ENCODE measurements around the gene AOC3.
"Not testable (repeated sequence)": the region's sequence is repeated elsewhere in the genome, so short reads cannot be mapped to it uniquely, and the experiment has no call there.

Gene AOC3

DNA sequence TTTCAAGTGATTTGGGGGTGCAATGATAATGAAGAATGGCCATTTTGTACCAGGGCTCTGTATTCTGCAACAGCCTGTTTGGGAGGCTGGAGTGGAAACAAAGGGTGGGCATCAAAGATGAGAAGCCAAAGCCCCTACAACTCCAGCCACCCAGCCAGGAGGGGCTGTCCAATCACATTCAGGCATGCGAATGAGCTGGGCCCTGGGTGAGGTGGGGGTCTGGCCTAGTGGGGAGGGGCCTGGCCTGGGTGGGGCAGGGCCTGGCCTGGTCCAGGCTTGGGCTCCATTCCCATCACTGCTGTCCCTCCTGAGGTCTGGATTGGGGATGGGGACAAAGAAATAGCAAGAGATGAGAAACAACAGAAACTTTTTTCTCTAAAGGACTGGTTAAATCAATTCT lies 6.4 kb downstream of the AOC3 start:
- no peak overlapping the region for H3K4me3 ChIP-seq (ENCODE audit: low read length)
- TF ChIP-seq, protein P1, sequence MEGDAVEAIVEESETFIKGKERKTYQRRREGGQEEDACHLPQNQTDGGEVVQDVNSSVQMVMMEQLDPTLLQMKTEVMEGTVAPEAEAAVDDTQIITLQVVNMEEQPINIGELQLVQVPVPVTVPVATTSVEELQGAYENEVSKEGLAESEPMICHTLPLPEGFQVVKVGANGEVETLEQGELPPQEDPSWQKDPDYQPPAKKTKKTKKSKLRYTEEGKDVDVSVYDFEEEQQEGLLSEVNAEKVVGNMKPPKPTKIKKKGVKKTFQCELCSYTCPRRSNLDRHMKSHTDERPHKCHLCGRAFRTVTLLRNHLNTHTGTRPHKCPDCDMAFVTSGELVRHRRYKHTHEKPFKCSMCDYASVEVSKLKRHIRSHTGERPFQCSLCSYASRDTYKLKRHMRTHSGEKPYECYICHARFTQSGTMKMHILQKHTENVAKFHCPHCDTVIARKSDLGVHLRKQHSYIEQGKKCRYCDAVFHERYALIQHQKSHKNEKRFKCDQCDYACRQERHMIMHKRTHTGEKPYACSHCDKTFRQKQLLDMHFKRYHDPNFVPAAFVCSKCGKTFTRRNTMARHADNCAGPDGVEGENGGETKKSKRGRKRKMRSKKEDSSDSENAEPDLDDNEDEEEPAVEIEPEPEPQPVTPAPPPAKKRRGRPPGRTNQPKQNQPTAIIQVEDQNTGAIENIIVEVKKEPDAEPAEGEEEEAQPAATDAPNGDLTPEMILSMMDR (conservative IDR thresholded peaks at IDR 0.05; ENCODE audit: low read depth, low read length) = no peak
- no peak for DNase-seq (ENCODE audit: low read depth)

DNA sequence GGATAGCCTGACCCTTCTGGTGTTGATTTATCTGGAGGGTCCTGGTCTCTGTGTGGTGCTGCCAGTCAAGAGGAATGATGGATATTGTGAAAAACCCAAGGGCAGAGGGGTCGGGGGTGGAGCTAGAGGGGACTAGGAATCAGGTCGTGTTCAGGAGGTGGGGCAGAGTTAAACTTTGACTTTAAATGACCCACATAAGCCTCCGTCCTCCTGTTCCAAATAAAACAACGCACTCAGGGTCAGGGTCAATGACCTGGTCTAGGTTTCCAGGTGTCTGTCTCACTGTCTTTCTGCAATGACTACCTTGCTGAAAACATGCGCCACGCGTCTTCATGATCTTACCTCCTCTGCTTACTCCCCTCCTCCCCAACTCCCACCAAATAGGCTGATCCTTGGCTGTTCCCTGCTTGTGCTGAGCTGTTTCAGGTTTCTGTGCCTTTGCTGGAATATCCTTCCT lies 14.7 kb downstream of the AOC3 start:
- H3K4me3 ChIP-seq (ENCODE audit: low read length) = no peak overlapping the region
- TF ChIP-seq, protein P1 (conservative IDR thresholded peaks at IDR 0.05; ENCODE audit: low read depth, low read length) = no peak
- DNase-seq (ENCODE audit: low read depth) = no peak

DNA sequence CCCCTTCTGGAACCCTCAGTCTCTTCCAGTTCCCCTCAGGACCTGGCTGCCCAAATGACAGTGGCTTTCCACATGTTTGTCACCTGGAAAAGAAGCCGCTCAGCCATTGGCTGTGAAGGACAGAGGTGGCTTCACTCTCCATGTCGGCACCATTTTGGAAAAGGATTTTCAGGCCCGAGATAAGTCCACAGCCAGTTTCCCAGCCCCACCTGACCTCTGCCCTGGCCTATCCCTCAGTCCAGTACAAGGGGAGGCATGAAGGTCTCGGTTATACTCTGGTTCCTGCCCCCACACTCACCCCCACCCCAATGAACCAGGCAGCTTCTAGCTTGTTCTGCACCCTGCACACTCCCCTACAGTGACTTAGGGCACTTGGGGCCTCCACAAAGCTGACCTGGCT lies 15.2 kb downstream of the AOC3 start:
- H3K4me3 ChIP-seq (ENCODE audit: low read length) = no peak overlapping the region
- DNase-seq (ENCODE audit: low read depth) = no peak
- TF ChIP-seq, protein P1 (conservative IDR thresholded peaks at IDR 0.05; ENCODE audit: low read depth, low read length) = no peak

DNA sequence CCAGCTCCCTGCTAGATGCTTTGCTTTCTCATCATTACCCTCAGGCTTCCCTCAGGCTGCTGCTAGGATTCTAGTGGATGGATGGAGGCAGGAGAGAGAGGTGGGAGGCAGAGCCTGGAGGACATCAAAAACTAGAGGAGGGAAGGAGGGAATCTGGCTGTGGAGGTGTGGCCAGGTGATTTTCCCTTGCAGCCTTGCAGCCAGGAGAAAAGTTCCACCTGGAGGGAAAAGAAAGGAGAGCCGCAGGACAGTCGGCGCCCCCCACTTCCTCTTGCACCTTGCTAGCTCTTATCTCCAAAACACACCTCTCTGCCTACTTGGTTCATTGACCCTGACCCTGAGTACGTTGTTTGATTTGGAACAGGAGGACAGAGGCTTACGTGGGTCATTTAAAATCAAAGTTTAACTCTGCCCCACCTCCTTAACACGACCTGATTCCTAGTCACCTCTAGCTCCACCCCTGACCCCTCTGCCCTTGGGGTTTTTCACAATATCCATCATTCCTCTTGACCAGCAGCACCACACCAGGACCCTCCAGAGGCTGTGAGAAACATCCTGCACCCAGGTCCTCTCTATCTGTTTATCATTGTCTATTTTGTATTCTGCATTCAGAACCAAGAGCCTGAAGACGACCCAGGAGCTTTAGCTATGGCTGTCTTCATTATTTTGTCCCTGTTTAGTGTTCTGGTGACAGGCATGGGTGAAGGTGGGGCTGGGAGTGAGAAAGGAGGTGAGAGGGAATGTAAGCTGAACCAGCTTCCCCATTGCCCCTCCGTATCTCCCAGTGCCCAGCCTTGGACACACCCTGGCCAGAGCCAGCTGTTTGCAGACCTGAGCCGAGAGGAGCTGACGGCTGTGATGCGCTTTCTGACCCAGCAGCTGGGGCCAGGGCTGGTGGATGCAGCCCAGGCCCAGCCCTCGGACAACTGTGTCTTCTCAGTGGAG lies 15.9 kb downstream of the AOC3 start:
- H3K4me3 ChIP-seq (ENCODE audit: low read length) = no peak overlapping the region
- TF ChIP-seq, protein P1 (conservative IDR thresholded peaks at IDR 0.05; ENCODE audit: low read depth, low read length) = no peak
- no peak for DNase-seq (ENCODE audit: low read depth)

DNA sequence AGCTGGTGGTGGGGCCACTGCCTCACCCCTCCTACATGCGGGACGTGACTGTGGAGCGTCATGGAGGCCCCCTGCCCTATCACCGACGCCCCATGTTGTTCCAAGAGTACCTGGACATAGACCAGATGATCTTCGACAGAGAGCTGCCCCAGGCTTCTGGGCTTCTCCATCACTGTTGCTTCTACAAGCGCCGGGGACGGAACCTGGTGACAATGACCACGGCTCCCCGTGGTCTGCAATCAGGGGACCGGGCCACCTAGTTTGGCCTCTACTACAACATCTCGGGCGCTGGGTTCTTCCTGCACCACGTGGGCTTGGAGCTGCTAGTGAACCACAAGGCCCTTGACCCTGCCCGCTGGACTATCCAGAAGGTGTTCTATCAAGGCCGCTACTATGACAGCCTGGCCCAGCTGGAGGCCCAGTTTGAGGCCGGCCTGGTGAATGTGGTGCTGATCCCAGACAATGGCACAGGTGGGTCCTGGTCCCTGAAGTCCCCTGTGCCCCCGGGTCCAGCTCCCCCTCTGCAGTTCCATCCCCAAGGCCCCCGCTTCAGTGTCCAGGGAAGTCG lies 16.8 kb downstream of the AOC3 start:
- not testable (repeated sequence) for H3K4me3 ChIP-seq (ENCODE audit: low read length); DNase-seq (ENCODE audit: low read depth)

DNA sequence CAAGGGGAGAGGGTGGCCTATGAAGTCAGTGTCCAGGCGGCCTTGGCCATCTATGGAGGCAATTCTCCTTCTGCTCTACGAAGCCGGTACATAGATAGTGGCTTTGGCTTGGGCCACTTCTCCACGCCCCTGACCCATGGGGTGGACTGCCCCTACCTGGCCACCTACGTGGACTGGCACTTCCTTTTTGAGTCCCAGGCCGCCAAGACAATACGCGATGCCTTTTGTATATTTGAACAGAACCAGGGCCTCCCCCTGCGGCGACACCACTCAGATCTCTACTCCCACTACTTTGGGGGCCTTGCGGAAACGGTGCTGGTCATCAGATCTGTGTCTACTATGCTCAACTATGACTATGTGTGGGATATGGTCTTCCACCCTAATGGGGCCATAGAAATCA lies 17.3 kb downstream of the AOC3 start:
- TF ChIP-seq, protein P1 (conservative IDR thresholded peaks at IDR 0.05; ENCODE audit: low read depth, low read length) = no peak
- DNase-seq (ENCODE audit: low read depth) = no peak
- H3K4me3 ChIP-seq (ENCODE audit: low read length) = no peak overlapping the region

DNA sequence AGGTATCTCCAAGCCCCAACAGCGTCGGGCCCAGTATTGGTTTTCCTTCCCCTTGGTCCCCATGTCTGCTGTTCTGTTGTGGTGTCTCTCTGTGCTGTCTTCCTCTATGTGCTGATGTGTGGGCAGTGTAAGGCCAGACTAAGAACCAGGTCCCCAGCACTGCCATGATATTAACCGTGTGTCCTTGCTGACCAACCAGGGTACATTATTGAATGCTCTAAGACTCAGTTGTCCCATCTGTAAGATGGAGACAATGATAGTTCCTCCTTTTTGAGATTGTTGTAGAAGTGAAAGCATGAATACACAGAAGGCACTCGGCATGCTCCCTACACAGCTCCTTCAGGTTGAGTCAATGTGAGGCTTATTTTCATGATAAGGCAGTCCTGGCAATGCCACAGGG lies 20.6 kb downstream of the AOC3 start:
- DNase-seq (ENCODE audit: low read depth) = no peak
- no peak overlapping the region for H3K4me3 ChIP-seq (ENCODE audit: low read length)
- TF ChIP-seq, protein P1 (conservative IDR thresholded peaks at IDR 0.05; ENCODE audit: low read depth, low read length) = no peak

All from retinal pigment epithelial cell (primary cell).